Testis (tissue), 3 donors: ENCODE data around the gene YIPF3. TPM values are rescaled to one million over a fixed set of nuclear protein-coding genes. Genes with fewer than 3 reads are reported as not detected.

Experiments used
- DNase-seq: peaks from one replicate; pipeline ENCODE4 v3.0.0-alpha.2; 2019
- H3K27ac ChIP-seq, 2 donors: fragments of 200-600 bp; sonication (generic); one replicate each; pipeline ENCODE4 v1.5.1; 2019
- H3K27me3 ChIP-seq: fragments of 200-600 bp; sonication (generic); one replicate; pipeline ENCODE4 v1.5.1; 2019
- H3K36me3 ChIP-seq: fragments of 200-600 bp; sonication (generic); one replicate; pipeline ENCODE4 v1.5.1; 2017; ENCODE audit warnings: low read depth; ENCODE audit errors: missing control alignments
- H3K4me1 ChIP-seq: fragments of 200-600 bp; sonication (generic); one replicate; pipeline ENCODE4 v1.5.1; 2019
- H3K4me3 ChIP-seq, 2 donors: fragments of 200-600 bp; sonication (generic); one replicate each; pipeline ENCODE4 v1.5.1; 2017 to 2019
- H3K9me3 ChIP-seq: fragments of 200-600 bp; sonication (generic); one replicate; pipeline ENCODE4 v1.5.1; 2017
- POLR2A ChIP-seq: fragments of 450-650 bp; IDR thresholded peaks from one replicate; pipeline ENCODE4 v1.6.1; 2017; ENCODE audit warnings: antibody characterized with exemption, mild to moderate bottlenecking, moderate library complexity
- WGBS, 2 donors: methylation state at CpG; one replicate each; pipeline ENCODE4 v1.1.5; 2018; 5-methylcytosine and 5-hydroxymethylcytosine counted together
- intact Hi-C: fragments of 100-400 bp; cut with DNase I; formaldehyde crosslinking; loops from one replicate; pipeline ENCODE4 v1.15.1; 2023; ENCODE audit warnings: low total_unique reads
- polyA plus RNA-seq: library from polyadenylated mRNA; stranded (reverse); fragments of 350-450 nt; fragmentation: Illumina TruSeq; extraction: RNeasy Lipid Tissue Mini Kit (QIAGEN cat#74804); gene quantifications from one replicate; pipeline ENCODE4 v1.2.3, GENCODE V29; 2014; ENCODE audit warnings: low read depth, low replicate concordance; ENCODE audit not compliant: insufficient read depth
- small RNA-seq, 2 donors: library from RNA; depleted of rRNA; stranded (forward); fragments of <200 nt; gene quantifications; one replicate each; pipeline ENCODE3, GENCODE V24; 2016
- total RNA-seq, 2 donors: library from RNA; depleted of rRNA; stranded (reverse); fragments of >200 nt; gene quantifications; one replicate each; pipeline ENCODE4 v1.2.3, GENCODE V29; 2016
- TF ChIP-seq, protein P1 (sequence below), 3 experiments: fragments of 450-650 bp in 2 of 3; fragments of 200-600 bp in 1 of 3; sonication (generic) in 1 of 3; IDR thresholded peaks; one replicate each; pipeline ENCODE4 v1.5.1; 2016 to 2019; ENCODE audit warnings: antibody characterized with exemption in 3 of 3, mild to moderate bottlenecking in 2 of 3, moderate library complexity in 1 of 3

Gene YIPF3
- total and polyA plus RNA-seq, 3 donors from 2014 or later, result 130 to 138 (median 131) TPM

GRCh38 chr6:43464337-43464736 is 52.4 kb downstream of the YIPF3 start:
- TF ChIP-seq, protein P1, sequence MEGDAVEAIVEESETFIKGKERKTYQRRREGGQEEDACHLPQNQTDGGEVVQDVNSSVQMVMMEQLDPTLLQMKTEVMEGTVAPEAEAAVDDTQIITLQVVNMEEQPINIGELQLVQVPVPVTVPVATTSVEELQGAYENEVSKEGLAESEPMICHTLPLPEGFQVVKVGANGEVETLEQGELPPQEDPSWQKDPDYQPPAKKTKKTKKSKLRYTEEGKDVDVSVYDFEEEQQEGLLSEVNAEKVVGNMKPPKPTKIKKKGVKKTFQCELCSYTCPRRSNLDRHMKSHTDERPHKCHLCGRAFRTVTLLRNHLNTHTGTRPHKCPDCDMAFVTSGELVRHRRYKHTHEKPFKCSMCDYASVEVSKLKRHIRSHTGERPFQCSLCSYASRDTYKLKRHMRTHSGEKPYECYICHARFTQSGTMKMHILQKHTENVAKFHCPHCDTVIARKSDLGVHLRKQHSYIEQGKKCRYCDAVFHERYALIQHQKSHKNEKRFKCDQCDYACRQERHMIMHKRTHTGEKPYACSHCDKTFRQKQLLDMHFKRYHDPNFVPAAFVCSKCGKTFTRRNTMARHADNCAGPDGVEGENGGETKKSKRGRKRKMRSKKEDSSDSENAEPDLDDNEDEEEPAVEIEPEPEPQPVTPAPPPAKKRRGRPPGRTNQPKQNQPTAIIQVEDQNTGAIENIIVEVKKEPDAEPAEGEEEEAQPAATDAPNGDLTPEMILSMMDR (IDR thresholded peaks at IDR 0.05), result no peak
- TF ChIP-seq POLR2A, result no peak

GRCh38 chr6:43461936-43462335 is 54.8 kb downstream of the YIPF3 start:
- no peaks in the 10 kb centered on the region for H3K4me1 ChIP-seq
- H3K27ac ChIP-seq, result no peak overlapping the region
- H3K36me3 ChIP-seq, result no peaks in the 10 kb centered on the region
- no peaks in the 10 kb centered on the region for H3K27me3 ChIP-seq
- WGBS, 2 donors, result 47 to 73% methylated on average over 5 of the region's 5 CpGs
- H3K9me3 ChIP-seq, result no peaks in the 10 kb centered on the region
- TF ChIP-seq, protein P1 (IDR thresholded peaks at IDR 0.05), result no peak
- no peak for TF ChIP-seq POLR2A
- no peak overlapping the region for H3K4me3 ChIP-seq
- DNase-seq, result no peak
- intact Hi-C loops, result no loop called here

More at GRCh38 chr6:43464337-43464736, 52.4 kb downstream of the YIPF3 start:
- Histone ChIP-seq H3K9me3 (no peaks in the 10 kb centered on the region), H3K4me1 (no peaks in the 10 kb centered on the region), H3K4me3 (no peak overlapping the region), H3K27me3 (no peaks in the 10 kb centered on the region), H3K36me3 (no peaks in the 10 kb centered on the region), H3K27ac (no peak overlapping the region)
- intact Hi-C loops, result no loop called here
- DNase-seq, result no peak
- WGBS, 2 donors, result 89 to 91% methylated on average over 8 of the region's 8 CpGs

Small RNAs within 50 kb of the gene (small RNA-seq; reads per million reads assigned to genes)
- gene RF00426, result 0 reads per million in 2 donors
- 0 reads per million in 2 donors for gene RNU6-1113P

Other genes with a start within 250 kb of the YIPF3 start
- not detected for gene SLC22A7, start 218.7 kb downstream of the YIPF3 start, total RNA-seq
- gene SLC22A7, start 218.7 kb downstream of the YIPF3 start, polyA plus RNA-seq, result not detected
- 10 to 100 TPM; 13.4 to 33.4 TPM for gene CRIP3, start 208.1 kb downstream of the YIPF3 start, total RNA-seq
- gene CRIP3, start 208.1 kb downstream of the YIPF3 start, polyA plus RNA-seq, result 34.3 TPM
- gene ZNF318, start 147.3 kb downstream of the YIPF3 start, total RNA-seq, result 100 to 1,000 TPM in 1 of 2 donors, 10 to 100 TPM in 1; 79.7 to 123 TPM
- gene ZNF318, start 147.3 kb downstream of the YIPF3 start, polyA plus RNA-seq, result 97.9 TPM
- 10 to 100 TPM; 29.2 to 34.0 TPM for gene ABCC10, start 89.4 kb downstream of the YIPF3 start, total RNA-seq
- gene ABCC10, start 89.4 kb downstream of the YIPF3 start, polyA plus RNA-seq, result 21.0 TPM
- gene DLK2, start 61.4 kb downstream of the YIPF3 start, total RNA-seq, result 1 to 10 TPM; 1.7 to 1.9 TPM
- 1.3 TPM for gene DLK2, start 61.4 kb downstream of the YIPF3 start, polyA plus RNA-seq
- gene TJAP1, start 39.4 kb downstream of the YIPF3 start, total RNA-seq, result 10 to 100 TPM; 55.9 to 59.1 TPM
- gene TJAP1, start 39.4 kb downstream of the YIPF3 start, polyA plus RNA-seq, result 35.4 TPM
- 10 to 100 TPM; 20.1 to 29.3 TPM for gene LRRC73, start 6.6 kb downstream of the YIPF3 start, total RNA-seq
- gene LRRC73, start 6.6 kb downstream of the YIPF3 start, polyA plus RNA-seq, result 50.6 TPM
- gene POLR1C, start 163 bp upstream of the YIPF3 start, total RNA-seq, result 10 to 100 TPM; 35.0 to 37.7 TPM
- 41.3 TPM for gene POLR1C, start 163 bp upstream of the YIPF3 start, polyA plus RNA-seq
- 10 to 100 TPM; 53.7 to 65.8 TPM for gene XPO5, start 59.1 kb upstream of the YIPF3 start, total RNA-seq
- gene XPO5, start 59.1 kb upstream of the YIPF3 start, polyA plus RNA-seq, result 79.1 TPM
- 10 to 100 TPM; 11.7 to 18.3 TPM for gene POLH, start 59.3 kb upstream of the YIPF3 start, total RNA-seq
- gene POLH, start 59.3 kb upstream of the YIPF3 start, polyA plus RNA-seq, result 29.5 TPM
- gene GTPBP2, start 112.3 kb upstream of the YIPF3 start, total RNA-seq, result 10 to 100 TPM; 59.5 to 64.7 TPM
- gene GTPBP2, start 112.3 kb upstream of the YIPF3 start, polyA plus RNA-seq, result 59.0 TPM
- gene MAD2L1BP, start 118.9 kb upstream of the YIPF3 start, total RNA-seq, result 10 to 100 TPM; 40.5 to 42.4 TPM
- 38.3 TPM for gene MAD2L1BP, start 118.9 kb upstream of the YIPF3 start, polyA plus RNA-seq
- gene RSPH9, start 128.1 kb upstream of the YIPF3 start, total RNA-seq, result 1 to 10 TPM; 6.1 to 8.3 TPM
- 22.8 TPM for gene RSPH9, start 128.1 kb upstream of the YIPF3 start, polyA plus RNA-seq
- 10 to 100 TPM; 37.5 to 48.6 TPM for gene MRPS18A, start 170.9 kb upstream of the YIPF3 start, total RNA-seq
- 63.0 TPM for gene MRPS18A, start 170.9 kb upstream of the YIPF3 start, polyA plus RNA-seq